NCI-H446 (cell line): ENCODE data around the gene ENTPD8.
"Not testable (repeated sequence)": the region's sequence is repeated elsewhere in the genome, so short reads cannot be mapped to it uniquely, and the experiment has no call there.

Experiments used
- DNase-seq, 2 experiments: peaks; one replicate each; lab custom pipeline; 2025; lab: John Stamatoyannopoulos, UW

The ENTPD8 gene

GRCh38 chr9:137476856-137477255 lies 35.7 kb upstream of the ENTPD8 start:
- no peak for DNase-seq

- DNase-seq, result no peak
These were observed 34.5 kb upstream of the ENTPD8 start for GRCh38 chr9:137475666-137476065.

GRCh38 chr9:137474271-137474670 lies 33.1 kb upstream of the ENTPD8 start:
- DNase-seq, result no peak

GRCh38 chr9:137470785-137471184 lies 29.6 kb upstream of the ENTPD8 start:
- DNase-seq, result no peak

- DNase-seq, result no peak
These were observed 26.7 kb upstream of the ENTPD8 start for GRCh38 chr9:137467896-137468295.

- DNase-seq, result no peak
These were observed 26.0 kb upstream of the ENTPD8 start for GRCh38 chr9:137467161-137467581.

GRCh38 chr9:137466389-137467085 lies 25.4 kb upstream of the ENTPD8 start:
- DNase-seq, result not testable (repeated sequence)

GRCh38 chr9:137465720-137466388 lies 24.7 kb upstream of the ENTPD8 start:
- DNase-seq, result no peak

- no peak for DNase-seq
These were observed 24.0 kb upstream of the ENTPD8 start for GRCh38 chr9:137465000-137465719.

GRCh38 chr9:137464291-137464999 lies 23.3 kb upstream of the ENTPD8 start:
- DNase-seq, result no peak

- DNase-seq, result no peak
These were observed 22.8 kb upstream of the ENTPD8 start for GRCh38 chr9:137463931-137464290.

- DNase-seq, result peak in 1 of 2 experiments; percentile 22
These were observed 22.1 kb upstream of the ENTPD8 start for GRCh38 chr9:137462986-137463930.

GRCh38 chr9:137462396-137462985 lies 21.3 kb upstream of the ENTPD8 start:
- no peak for DNase-seq

- DNase-seq, result no peak
These were observed 20.7 kb upstream of the ENTPD8 start for GRCh38 chr9:137461663-137462395.

GRCh38 chr9:137461316-137461662 lies 20.1 kb upstream of the ENTPD8 start:
- no peak for DNase-seq

GRCh38 chr9:137460363-137461315 lies 19.5 kb upstream of the ENTPD8 start:
- no peak for DNase-seq

- no peak for DNase-seq
These were observed 18.6 kb upstream of the ENTPD8 start for GRCh38 chr9:137459601-137460362.

GRCh38 chr9:137459152-137459600 lies 18.0 kb upstream of the ENTPD8 start, which contains the start of gene NSMF:
Gene NSMF, minus strand, starts transcription at chr9:137459334. Its CDS starts 232 bp downstream, at chr9:137459102.
- peak; percentile 33 to 86 for DNase-seq
